A549 (cell line): ENCODE results near the gene TSPYL4. TPM values are rescaled to one million over a fixed set of nuclear protein-coding genes. Genes with fewer than 3 reads are reported as not detected.

Experiments used
- BHLHE40 ChIP-seq: IDR thresholded peaks from 2 replicates; pipeline ENCODE4 v1.6.1; 2012; ENCODE audit warnings: low read depth, low read length, inconsistent platforms
- CEBPB ChIP-seq, 2 experiments: fragments of >200 bp in 1 of 2; sonication (Bioruptor Twin) in 1 of 2; formaldehyde crosslinking in 1 of 2; IDR thresholded peaks; 2 replicates each; pipeline ENCODE4 v1.6.1; 2012 to 2016
- CHD2 ChIP-seq: fragments of 150-350 bp; IDR thresholded peaks from 2 replicates; pipeline ENCODE4 v1.6.1; 2014; ENCODE audit warnings: low read length; ENCODE audit not compliant: partially characterized antibody
- CHD4 ChIP-seq: fragments of 200-600 bp; sonication (generic); IDR thresholded peaks from 2 replicates; pipeline ENCODE4 v1.6.1; 2016; ENCODE audit warnings: antibody characterized with exemption, mild to moderate bottlenecking, borderline replicate concordance
- CTCF ChIP-seq: fragments of >200 bp; sonication (Bioruptor Twin); formaldehyde crosslinking; IDR thresholded peaks from 3 replicates; pipeline ENCODE4 v1.5.1; 2016
- EHF ChIP-seq: fragments of 250-450 bp; sonication (Bioruptor Pico); IDR thresholded peaks from 2 replicates; pipeline ENCODE4 v1.5.0; 2020; ENCODE audit warnings: mild to moderate bottlenecking
- ELK1 ChIP-seq: fragments of 150-350 bp; IDR thresholded peaks from 2 replicates; pipeline ENCODE4 v1.6.1; 2014; ENCODE audit warnings: low read depth, mild to moderate bottlenecking, low read length
- HDAC2 ChIP-seq: fragments of 200-600 bp; sonication (generic); IDR thresholded peaks from 2 replicates; pipeline ENCODE4 v1.6.1; 2016
- HES2 ChIP-seq: fragments of >200 bp; sonication (Bioruptor Twin); formaldehyde crosslinking; IDR thresholded peaks from 2 replicates; pipeline ENCODE4 v1.6.1; 2016
- HEYL ChIP-seq: fragments of 250-450 bp; sonication (Bioruptor Pico); IDR thresholded peaks from 2 replicates; pipeline ENCODE4 v1.8.0; 2021; ENCODE audit warnings: mild to moderate bottlenecking, moderate library complexity
- HOXB5 ChIP-seq: fragments of 250-450 bp; sonication (Bioruptor Pico); IDR thresholded peaks from 2 replicates; pipeline ENCODE4 v1.5.0; 2020; ENCODE audit warnings: mild to moderate bottlenecking, moderate library complexity
- JUNB ChIP-seq: fragments of >200 bp; sonication (Bioruptor Twin); formaldehyde crosslinking; IDR thresholded peaks from 2 replicates; pipeline ENCODE4 v1.6.1; 2016
- MAFK ChIP-seq: fragments of 450-650 bp; IDR thresholded peaks from 2 replicates; pipeline ENCODE4 v1.6.1; 2014; ENCODE audit not compliant: partially characterized antibody
- MAZ ChIP-seq: fragments of 150-350 bp; IDR thresholded peaks from 2 replicates; pipeline ENCODE4 v1.6.1; 2014; ENCODE audit warnings: antibody characterized with exemption, low read depth, low read length, borderline replicate concordance
- MYC ChIP-seq: IDR thresholded peaks from 2 replicates; pipeline ENCODE4 v1.6.1; 2012; ENCODE audit warnings: mild to moderate bottlenecking, inconsistent platforms, low read length, improper control_type of control experiment, borderline replicate concordance
- NFE2L2 ChIP-seq: fragments of 150-350 bp; conservative IDR thresholded peaks from 2 replicates; pipeline ENCODE4 v1.6.1; 2014; ENCODE audit warnings: low read length
- PHF8 ChIP-seq: fragments of 200-600 bp; sonication (generic); IDR thresholded peaks from 2 replicates; pipeline ENCODE4 v1.6.1; 2016; ENCODE audit warnings: low read depth, mild to moderate bottlenecking, antibody characterized with exemption, moderate library complexity, borderline replicate concordance
- POLR2AphosphoS2 ChIP-seq: conservative IDR thresholded peaks from 2 replicates; pipeline ENCODE4 v1.6.1; 2012; ENCODE audit warnings: low read length, improper control_type of control experiment, inconsistent platforms
- RAD21 ChIP-seq, 2 experiments: fragments of >200 bp in 1 of 2; sonication (Bioruptor Twin) in 1 of 2; formaldehyde crosslinking in 1 of 2; IDR thresholded peaks in 1 of 2; conservative IDR thresholded peaks in 1 of 2; 2 replicates in 1 of 2; 3 replicates in 1 of 2; pipeline ENCODE4 v1.6.1; 2012 to 2018; ENCODE audit warnings: inconsistent platforms in 1 of 2
- REST ChIP-seq: fragments of 200-600 bp; sonication (generic); IDR thresholded peaks from 2 replicates; pipeline ENCODE4 v1.6.1; 2016; ENCODE audit warnings: antibody characterized with exemption, mild to moderate bottlenecking, moderate library complexity
- RFX5 ChIP-seq: fragments of 450-650 bp; IDR thresholded peaks from 2 replicates; pipeline ENCODE4 v1.7.1; 2014; ENCODE audit warnings: antibody characterized with exemption, mild to moderate bottlenecking, moderate library complexity
- ZFP36 ChIP-seq: fragments of 450-650 bp; IDR thresholded peaks from 2 replicates; pipeline ENCODE4 v1.6.1; 2014; ENCODE audit warnings: borderline replicate concordance; ENCODE audit not compliant: partially characterized antibody
- ZNF302 ChIP-seq: fragments of 250-450 bp; sonication (Bioruptor Pico); IDR thresholded peaks from 2 replicates; pipeline ENCODE4 v1.9.0; 2021; ENCODE audit warnings: inconsistent platforms, mild to moderate bottlenecking, moderate library complexity
- polyA plus RNA-seq, 4 experiments: library from polyadenylated mRNA; depleted of rRNA in 3 of 4; stranded (reverse); fragments of >200 nt; fragmentation: RNase III in 1 of 4; extraction: RNeasy Plus Mini Kit Qiagen cat#74134 plus additional on column Dnase treatment in 1 of 4; gene quantifications; 2 replicates in 3 of 4; 3 replicates in 1 of 4; pipeline ENCODE4 v1.2.3, GENCODE V29; 2011 to 2017
- TF ChIP-seq, protein P1 (sequence below): fragments of 250-450 bp; sonication (Bioruptor Pico); IDR thresholded peaks from 2 replicates; pipeline ENCODE4 v1.5.0; 2021; ENCODE audit warnings: mild to moderate bottlenecking, moderate library complexity, borderline replicate concordance
- TF ChIP-seq, protein P2 (sequence below): fragments of 450-650 bp; IDR thresholded peaks from 2 replicates; pipeline ENCODE4 v1.6.1; 2014; ENCODE audit warnings: antibody characterized with exemption
- TF ChIP-seq, protein P3 (sequence below): IDR thresholded peaks from 2 replicates; pipeline ENCODE4 v1.6.1; 2012; ENCODE audit warnings: low read depth, borderline replicate concordance

The TSPYL4 gene
- polyA plus RNA-seq, 2 of the 4 experiments (the other 2 are of a cell fraction): 3.9 to 5.6 TPM

GRCh38 chr6:116279232-116280160 lies 25.6 kb upstream of the TSPYL4 start, which contains the start of gene TSPYL1 (continued):
- no peak for TF ChIP-seq HES2
- TF ChIP-seq MAZ: no peak
- TF ChIP-seq MAFK: peak; percentile 70
- TF ChIP-seq, protein P1, sequence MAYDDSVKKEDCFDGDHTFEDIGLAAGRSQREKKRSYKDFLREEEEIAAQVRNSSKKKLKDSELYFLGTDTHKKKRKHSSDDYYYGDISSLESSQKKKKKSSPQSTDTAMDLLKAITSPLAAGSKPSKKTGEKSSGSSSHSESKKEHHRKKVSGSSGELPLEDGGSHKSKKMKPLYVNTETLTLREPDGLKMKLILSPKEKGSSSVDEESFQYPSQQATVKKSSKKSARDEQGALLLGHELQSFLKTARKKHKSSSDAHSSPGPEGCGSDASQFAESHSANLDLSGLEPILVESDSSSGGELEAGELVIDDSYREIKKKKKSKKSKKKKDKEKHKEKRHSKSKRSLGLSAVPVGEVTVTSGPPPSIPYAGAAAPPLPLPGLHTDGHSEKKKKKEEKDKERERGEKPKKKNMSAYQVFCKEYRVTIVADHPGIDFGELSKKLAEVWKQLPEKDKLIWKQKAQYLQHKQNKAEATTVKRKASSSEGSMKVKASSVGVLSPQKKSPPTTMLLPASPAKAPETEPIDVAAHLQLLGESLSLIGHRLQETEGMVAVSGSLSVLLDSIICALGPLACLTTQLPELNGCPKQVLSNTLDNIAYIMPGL: no peak
- TF ChIP-seq, protein P2, sequence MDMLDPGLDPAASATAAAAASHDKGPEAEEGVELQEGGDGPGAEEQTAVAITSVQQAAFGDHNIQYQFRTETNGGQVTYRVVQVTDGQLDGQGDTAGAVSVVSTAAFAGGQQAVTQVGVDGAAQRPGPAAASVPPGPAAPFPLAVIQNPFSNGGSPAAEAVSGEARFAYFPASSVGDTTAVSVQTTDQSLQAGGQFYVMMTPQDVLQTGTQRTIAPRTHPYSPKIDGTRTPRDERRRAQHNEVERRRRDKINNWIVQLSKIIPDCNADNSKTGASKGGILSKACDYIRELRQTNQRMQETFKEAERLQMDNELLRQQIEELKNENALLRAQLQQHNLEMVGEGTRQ: no peak
- TF ChIP-seq HEYL (CRISPR knock-in tag): no peak
- TF ChIP-seq RAD21 (conservative IDR thresholded peaks at IDR 0.05 in 1 of 2, IDR thresholded peaks at IDR 0.05 in 1 of 2): no peak
- no peak for TF ChIP-seq CTCF
- no peak for TF ChIP-seq ZFP36
- no peak for TF ChIP-seq HOXB5 (CRISPR knock-in tag)
- peak; percentile 90 for TF ChIP-seq CHD2
- peak; percentile 73 for TF ChIP-seq PHF8
- peak; percentile 97 for TF ChIP-seq RFX5
- TF ChIP-seq, protein P3, sequence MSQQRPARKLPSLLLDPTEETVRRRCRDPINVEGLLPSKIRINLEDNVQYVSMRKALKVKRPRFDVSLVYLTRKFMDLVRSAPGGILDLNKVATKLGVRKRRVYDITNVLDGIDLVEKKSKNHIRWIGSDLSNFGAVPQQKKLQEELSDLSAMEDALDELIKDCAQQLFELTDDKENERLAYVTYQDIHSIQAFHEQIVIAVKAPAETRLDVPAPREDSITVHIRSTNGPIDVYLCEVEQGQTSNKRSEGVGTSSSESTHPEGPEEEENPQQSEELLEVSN: 0 out of 2 replicates have a peak, but pooled peaks have one; percentile 14
- no peak for TF ChIP-seq NFE2L2
- TF ChIP-seq HDAC2: no peak
- TF ChIP-seq EHF (CRISPR knock-in tag): no peak
- TF ChIP-seq POLR2AphosphoS2: no peak
- TF ChIP-seq BHLHE40: no peak
- peak; percentile 83 for TF ChIP-seq REST
- no peak for TF ChIP-seq CHD4
- no peak for TF ChIP-seq JUNB
- TF ChIP-seq CEBPB (IDR thresholded peaks at IDR 0.05): no peak
- no peak for TF ChIP-seq ELK1
- TF ChIP-seq MYC: no peak
- TF ChIP-seq ZNF302: no peak
- TF ChIP-seq, all 56 proteins: peak for 10
